Mucosa of descending colon (tissue), 3 donors: ENCODE results near the gene TAOK1. TPM values are rescaled to one million over a fixed set of nuclear protein-coding genes. Genes with fewer than 3 reads are reported as not detected.

Experiments used
- ATAC-seq: fragments of 200-7000 bp; cut with Tn5 transposase; one replicate; pipeline ENCODE4 v1.9.1; 2020; ENCODE audit warnings: mild to moderate bottlenecking, moderate library complexity
- DNase-seq, 3 donors: peaks; one replicate each; pipeline ENCODE4 v3.0.0-alpha.2; 2020
- H3K36me3 ChIP-seq: fragments of 200-600 bp; one replicate; pipeline ENCODE4 v1.8.0; 2021; ENCODE audit warnings: low read depth, mild to moderate bottlenecking
- H3K4me1 ChIP-seq: fragments of 200-600 bp; one replicate; pipeline ENCODE4 v1.8.0; 2021; ENCODE audit warnings: low read depth, mild to moderate bottlenecking
- H3K4me3 ChIP-seq: fragments of 200-600 bp; one replicate; pipeline ENCODE4 v1.8.0; 2021; ENCODE audit warnings: mild to moderate bottlenecking
- H3K9me3 ChIP-seq: fragments of 200-600 bp; one replicate; pipeline ENCODE4 v1.8.0; 2021; ENCODE audit warnings: mild to moderate bottlenecking
- intact Hi-C, 2 donors: fragments of 100-400 bp; cut with DNase I in 1 of 2; cut with micrococcal nuclease in 1 of 2; formaldehyde crosslinking; loops; one replicate each; pipeline versions ENCODE4 v1.11.0 to v1.11.1; 2022; cut with DNase I, micrococcal nuclease
- total RNA-seq, 3 donors: library from RNA; stranded (reverse); fragmentation: NEBNext Ultra II Directional in 2 of 3; extraction: Animal tissue kit (Norgen Biotek cat#: 25700) in 2 of 3; gene quantifications; one replicate each; pipeline versions ENCODE4 v1.2.1 to v1.2.4, GENCODE V29; 2021 to 2023
- TF ChIP-seq, protein P1 (sequence below): fragments of 200-600 bp; IDR thresholded peaks from one replicate; pipeline ENCODE4 v1.8.0; 2022; ENCODE audit warnings: antibody characterized with exemption, mild to moderate bottlenecking
- donor health status: DM: no; HTN: no; CAD: no; lungs with moderate emphysema.
- donor health status: DM: no; HTN: no; CAD: no.
- donor health status: DM: no; HTN: yes; CAD: no.

TAOK1 gene
- total RNA-seq, 3 donors from 2014 or later = 50.0 to 76.3 (median 52.1) TPM

DNA sequence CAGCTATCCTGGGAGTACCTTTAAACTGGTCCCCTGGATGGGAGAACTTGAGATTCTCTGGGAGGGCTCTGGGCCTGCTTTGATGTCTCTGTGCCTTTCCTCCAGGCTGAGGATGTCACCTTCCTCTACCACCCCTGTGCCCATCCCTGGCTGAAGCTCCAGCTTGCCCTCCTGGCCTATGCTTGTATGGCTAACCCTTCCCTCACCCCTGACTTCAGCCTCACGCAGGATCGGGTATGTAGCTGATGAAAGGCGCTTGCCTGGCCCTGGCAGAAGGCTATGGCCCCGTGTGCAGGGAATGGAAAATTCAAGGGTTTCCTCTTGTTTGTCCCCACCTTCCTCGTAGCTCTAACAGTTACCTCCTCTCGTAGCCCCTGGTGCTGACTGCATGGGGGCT lies 181.3 kb downstream of the TAOK1 start:
- intact Hi-C loops = no loop called here
- TF ChIP-seq, protein P1, sequence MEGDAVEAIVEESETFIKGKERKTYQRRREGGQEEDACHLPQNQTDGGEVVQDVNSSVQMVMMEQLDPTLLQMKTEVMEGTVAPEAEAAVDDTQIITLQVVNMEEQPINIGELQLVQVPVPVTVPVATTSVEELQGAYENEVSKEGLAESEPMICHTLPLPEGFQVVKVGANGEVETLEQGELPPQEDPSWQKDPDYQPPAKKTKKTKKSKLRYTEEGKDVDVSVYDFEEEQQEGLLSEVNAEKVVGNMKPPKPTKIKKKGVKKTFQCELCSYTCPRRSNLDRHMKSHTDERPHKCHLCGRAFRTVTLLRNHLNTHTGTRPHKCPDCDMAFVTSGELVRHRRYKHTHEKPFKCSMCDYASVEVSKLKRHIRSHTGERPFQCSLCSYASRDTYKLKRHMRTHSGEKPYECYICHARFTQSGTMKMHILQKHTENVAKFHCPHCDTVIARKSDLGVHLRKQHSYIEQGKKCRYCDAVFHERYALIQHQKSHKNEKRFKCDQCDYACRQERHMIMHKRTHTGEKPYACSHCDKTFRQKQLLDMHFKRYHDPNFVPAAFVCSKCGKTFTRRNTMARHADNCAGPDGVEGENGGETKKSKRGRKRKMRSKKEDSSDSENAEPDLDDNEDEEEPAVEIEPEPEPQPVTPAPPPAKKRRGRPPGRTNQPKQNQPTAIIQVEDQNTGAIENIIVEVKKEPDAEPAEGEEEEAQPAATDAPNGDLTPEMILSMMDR = no peak
- DNase-seq = no peak
- H3K4me3 ChIP-seq = no peak overlapping the region
- no peak for ATAC-seq
- H3K4me1 ChIP-seq = peaks cover 25% of the 10 kb centered on the region
- H3K36me3 ChIP-seq = no peaks in the 10 kb centered on the region
- no peaks in the 10 kb centered on the region for H3K9me3 ChIP-seq

DNA sequence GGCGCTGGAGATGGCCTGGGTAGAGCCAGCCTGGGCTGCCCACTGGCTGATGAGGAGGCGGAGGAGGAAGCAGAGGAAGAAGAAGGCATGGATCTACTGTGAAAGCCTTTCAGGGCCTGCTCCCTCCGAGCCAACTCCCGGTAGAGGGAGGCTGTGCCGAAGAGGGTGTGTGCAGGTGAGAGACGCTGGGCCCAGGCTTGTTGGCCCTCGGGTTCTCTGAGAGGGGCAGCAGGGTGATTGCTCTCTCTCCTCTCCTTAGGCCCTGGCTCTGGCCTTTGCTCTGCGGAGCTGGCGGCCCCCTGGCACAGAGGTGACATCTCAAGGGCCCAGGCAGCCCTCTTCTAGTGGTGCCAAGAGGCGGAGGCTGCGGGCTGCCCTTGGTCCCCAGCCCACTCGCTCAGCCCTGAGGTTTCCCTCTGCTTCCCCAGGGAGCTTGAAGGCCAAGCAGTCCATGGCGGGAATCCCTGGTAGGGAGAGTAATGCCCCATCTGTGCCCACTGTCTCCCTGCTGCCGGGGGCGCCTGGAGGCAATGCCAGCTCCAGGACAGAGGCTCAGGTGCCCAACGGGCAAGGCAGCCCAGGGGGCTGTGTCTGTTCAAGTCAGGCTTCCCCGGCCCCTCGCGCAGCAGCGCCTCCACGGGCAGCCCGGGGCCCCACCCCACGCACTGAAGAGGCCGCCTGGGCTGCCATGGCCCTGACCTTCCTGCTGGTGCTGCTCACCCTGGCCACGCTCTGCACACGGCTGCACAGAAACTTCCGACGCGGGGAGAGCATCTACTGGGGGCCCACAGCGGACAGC lies 181.9 kb downstream of the TAOK1 start:
- Histone ChIP-seq H3K9me3 (no peaks in the 10 kb centered on the region), H3K4me3 (no peak overlapping the region), H3K36me3 (no peaks in the 10 kb centered on the region), H3K4me1 (peaks cover 25% of the 10 kb centered on the region)
- intact Hi-C loops = no loop called here
- TF ChIP-seq, protein P1 = no peak
- DNase-seq (peak in 2 of 3 donors; percentile 34 to 47), ATAC-seq (no peak)

DNA sequence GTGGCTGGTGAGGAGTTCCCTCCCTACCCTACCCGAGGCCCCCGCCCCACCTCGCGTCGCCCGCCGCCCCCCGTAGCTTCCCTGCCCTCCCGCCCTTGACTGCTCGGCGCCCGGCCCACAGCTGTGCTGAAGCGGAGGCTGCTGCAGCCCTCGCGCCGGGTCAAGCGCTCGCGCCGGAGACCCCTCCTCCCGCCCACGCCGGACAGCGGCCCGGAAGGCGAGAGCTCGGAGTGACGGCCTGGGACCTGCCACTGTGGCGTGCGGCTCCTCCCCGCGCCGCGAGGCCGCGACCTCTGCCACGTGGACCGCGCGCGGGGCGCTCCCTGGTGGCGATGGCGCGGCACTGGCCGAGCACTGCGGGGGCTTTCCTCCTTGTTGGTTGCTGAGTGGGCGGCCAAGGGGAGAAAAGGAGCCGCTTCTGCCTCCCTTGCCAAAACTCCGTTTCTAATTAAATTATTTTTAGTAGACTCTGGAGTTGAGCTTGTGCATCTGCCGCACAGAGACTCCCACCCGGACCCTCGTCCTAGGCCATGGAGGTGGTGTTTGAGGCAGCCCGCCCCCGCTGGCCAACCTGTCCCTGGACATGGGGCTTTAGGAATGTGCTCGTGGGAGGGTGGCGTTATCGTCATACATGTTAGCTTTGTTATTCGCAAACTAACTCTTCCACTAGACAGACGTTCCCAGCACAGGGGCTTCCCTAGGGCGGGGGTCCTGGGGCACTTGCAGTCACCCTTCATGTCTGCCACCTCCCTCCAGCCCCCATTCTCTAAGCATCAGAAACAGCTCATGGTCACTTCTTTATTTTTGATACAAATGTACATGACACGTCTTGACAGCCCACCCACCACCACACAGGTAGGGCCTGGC lies 182.8 kb downstream of the TAOK1 start:
- no peaks in the 10 kb centered on the region for H3K36me3 ChIP-seq
- DNase-seq (peak in 2 of 3 donors; percentile 66 to 70), ATAC-seq (no peak)
- H3K4me3 ChIP-seq = no peak overlapping the region
- no peaks in the 10 kb centered on the region for H3K9me3 ChIP-seq
- TF ChIP-seq, protein P1 = peak; percentile 37
- intact Hi-C loops = no loop called here
- peaks cover 25% of the 10 kb centered on the region for H3K4me1 ChIP-seq

DNA sequence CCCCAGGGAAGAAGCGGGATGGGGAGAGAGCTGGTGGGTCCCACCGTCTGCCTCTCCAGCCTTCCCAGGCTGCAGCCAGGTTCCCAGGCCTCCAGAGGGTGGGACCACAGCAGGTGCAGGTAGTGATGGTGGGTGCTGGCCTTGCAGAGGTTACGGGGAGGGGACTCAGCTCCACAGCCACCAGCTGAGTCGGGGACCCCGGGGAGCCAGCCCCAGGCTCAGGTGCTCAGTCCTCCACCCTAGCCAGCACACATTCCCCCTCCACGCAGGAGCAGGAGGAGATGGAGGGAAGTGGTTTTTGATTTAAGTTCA lies 183.4 kb downstream of the TAOK1 start:
- Histone ChIP-seq H3K9me3 (no peaks in the 10 kb centered on the region), H3K4me1 (peaks cover 25% of the 10 kb centered on the region), H3K4me3 (no peak overlapping the region), H3K36me3 (no peaks in the 10 kb centered on the region)
- ATAC-seq = no peak
- peak in 1 of 3 donors; percentile 30 for DNase-seq
- intact Hi-C loops = no loop called here
- TF ChIP-seq, protein P1 = no peak

DNA sequence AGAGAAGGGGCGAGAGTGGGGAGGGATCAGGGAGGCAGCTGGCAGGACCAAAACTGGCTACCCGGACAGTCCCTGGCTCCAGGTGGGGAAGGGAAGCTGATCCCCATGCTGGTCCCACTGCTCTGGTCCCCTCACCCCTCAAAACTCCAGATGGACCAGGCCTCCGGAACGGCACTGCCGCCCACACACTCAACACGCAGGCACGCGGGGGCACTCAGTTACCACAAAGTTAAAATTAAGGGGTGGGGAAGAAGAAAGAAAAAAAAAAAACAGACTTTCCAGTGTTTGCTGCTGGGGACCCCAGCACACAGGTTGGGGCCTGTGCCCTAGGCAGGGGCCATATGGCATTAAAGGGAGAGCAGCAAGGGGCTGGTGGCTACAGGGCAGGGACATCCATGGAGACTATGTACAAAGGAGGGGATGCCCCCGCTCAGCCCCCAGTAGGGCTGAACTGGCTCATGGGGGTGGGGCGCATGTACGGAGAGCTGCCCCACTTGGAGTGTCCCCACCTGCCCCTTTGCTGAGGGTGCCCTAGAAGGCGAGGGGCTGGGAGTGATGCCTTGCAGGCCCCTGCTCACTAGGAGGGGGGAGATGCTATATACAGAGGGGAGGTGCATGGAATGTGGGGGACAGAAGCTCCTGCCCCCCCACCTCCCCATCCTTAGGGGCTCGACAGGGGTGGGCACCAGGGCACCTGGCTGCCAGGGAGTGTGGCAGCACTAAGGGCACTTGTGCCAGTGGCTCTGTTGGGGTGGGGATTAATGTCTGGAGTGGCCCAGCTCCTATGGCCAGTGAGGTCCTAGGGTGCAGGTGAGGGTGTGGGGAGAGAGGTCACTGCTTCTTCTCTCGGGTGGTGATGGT lies 183.9 kb downstream of the TAOK1 start:
- peak in 1 of 3 donors; percentile 27 for DNase-seq
- no peaks in the 10 kb centered on the region for H3K9me3 ChIP-seq
- H3K4me1 ChIP-seq = peaks cover 22% of the 10 kb centered on the region
- TF ChIP-seq, protein P1 = no peak
- intact Hi-C loops = no loop called here
- H3K4me3 ChIP-seq = no peak overlapping the region
- ATAC-seq = no peak
- no peaks in the 10 kb centered on the region for H3K36me3 ChIP-seq
